CD4-positive, alpha-beta memory T cell (primary cell): ENCODE results near the gene ANKIB1. TPM values are rescaled to one million over a fixed set of nuclear protein-coding genes. Genes with fewer than 3 reads are reported as not detected.

ENCODE experiments used
- CTCF ChIA-PET: fragments of 350-600 bp; sonication (Branson Sonifier 250); formaldehyde crosslinking; loops from one replicate; lab custom pipeline; 2021; ENCODE audit warnings: inconsistent platforms; ENCODE audit not compliant: partially characterized antibody; lab: Charles Lee
- POLR2A ChIA-PET: fragments of 350-600 bp; sonication (Branson Sonifier 250); formaldehyde crosslinking; loops from one replicate; lab custom pipeline; 2021; ENCODE audit not compliant: partially characterized antibody; lab: Charles Lee
- DNase-seq, 5 donors: peaks; one replicate each; pipeline versions ENCODE4 v3.0.0 to v3.0.0-alpha.2; 2020 to 2022; ENCODE audit warnings: mixed read lengths in 1 of 5
- H3K27ac ChIP-seq: one replicate; pipeline ENCODE4 v1.7.0; 2013; ENCODE audit warnings: low read depth, low read length
- H3K27me3 ChIP-seq: 2 replicates; pipeline ENCODE4 v1.7.0; 2013; ENCODE audit warnings: mild to moderate bottlenecking, low read length, moderate library complexity; ENCODE audit not compliant: insufficient read depth
- H3K36me3 ChIP-seq: 2 replicates; pipeline ENCODE4 v1.7.0; 2013; ENCODE audit warnings: mild to moderate bottlenecking, low read length, moderate library complexity; ENCODE audit not compliant: insufficient read depth
- H3K4me1 ChIP-seq: 2 replicates; pipeline ENCODE4 v1.7.0; 2013; ENCODE audit warnings: mild to moderate bottlenecking, low read length, moderate library complexity; ENCODE audit not compliant: insufficient read depth
- H3K4me3 ChIP-seq, 2 donors: one replicate each; pipeline ENCODE4 v1.7.0; 2013; ENCODE audit warnings: low read length in 2 of 2, mild to moderate bottlenecking in 1 of 2
- H3K9me3 ChIP-seq, 2 donors: one replicate each; pipeline ENCODE4 v1.7.0; 2013; ENCODE audit warnings: low read length in 2 of 2, control low read depth in 1 of 2; ENCODE audit not compliant: control insufficient read depth in 1 of 2
- H3K27ac Mint-ChIP-seq, 7 donors: one replicate each; pipeline ENCODE4 v1.8.0; 2020 to 2021; ENCODE audit warnings: mixed read lengths in 7 of 7, mild to moderate bottlenecking in 6 of 7, inconsistent platforms in 3 of 7, moderate library complexity in 3 of 7
- H3K27me3 Mint-ChIP-seq, 2 donors: one replicate each; pipeline ENCODE4 v1.8.0; 2020 to 2021; ENCODE audit warnings: mixed read lengths in 2 of 2
- H3K36me3 Mint-ChIP-seq, 2 donors: one replicate each; pipeline ENCODE4 v1.8.0; 2020 to 2021; ENCODE audit warnings: mixed read lengths in 2 of 2, inconsistent platforms in 1 of 2, mild to moderate bottlenecking in 1 of 2
- H3K4me1 Mint-ChIP-seq, 4 donors: one replicate each; pipeline ENCODE4 v1.8.0; 2020 to 2021; ENCODE audit warnings: mixed read lengths in 4 of 4, mild to moderate bottlenecking in 1 of 4
- H3K4me3 Mint-ChIP-seq, 8 donors: one replicate each; pipeline ENCODE4 v1.8.0; 2020 to 2021; ENCODE audit warnings: mixed read lengths in 8 of 8, mild to moderate bottlenecking in 7 of 8, moderate library complexity in 6 of 8, inconsistent platforms in 3 of 8
- H3K9me3 Mint-ChIP-seq, 8 donors: one replicate each; pipeline ENCODE4 v1.8.0; 2020 to 2021; ENCODE audit warnings: mixed read lengths in 8 of 8, mild to moderate bottlenecking in 5 of 8, inconsistent platforms in 3 of 8, moderate library complexity in 1 of 8
- intact Hi-C: fragments of 100-400 bp; cut with micrococcal nuclease; formaldehyde crosslinking; loops from one replicate; pipeline ENCODE4 v1.15.1; 2023
- polyA plus RNA-seq, 2 donors: library from polyadenylated mRNA; unstranded; fragments of 300-500 nt; fragmentation: Illumina TruSeq; gene quantifications; one replicate each; pipeline ENCODE4 v1.2.3, GENCODE V29; 2021
- total RNA-seq, 2 experiments: library from RNA; stranded (reverse); gene quantifications; one replicate each; pipeline ENCODE4 v1.2.3, GENCODE V29; 2021

ANKIB1 gene
- total and polyA plus RNA-seq, 4 experiments from 2014 or later, result 3.7 to 78.5 (median 44.0) TPM

GRCh38 chr7:92266415-92267241 lies 20.9 kb downstream of the ANKIB1 start:
- Histone ChIP-seq H3K9me3 (no peaks in the 10 kb centered on the region), H3K27ac (no peak overlapping the region), H3K36me3 (no peaks in the 10 kb centered on the region), H3K27me3 (no peaks in the 10 kb centered on the region), H3K4me3 (no peak overlapping the region), H3K4me1 (no peaks in the 10 kb centered on the region)
- ChIA-PET POLR2A (no interaction called here), CTCF (no interaction called here)
- Mint-ChIP-seq H3K4me1 (peaks cover 0 to 3% (median 2%) of the 10 kb centered on the region in 4 donors), H3K9me3 (no peaks in the 10 kb centered on the region), H3K27me3 (no peaks in the 10 kb centered on the region), H3K4me3 (no peak overlapping the region), H3K27ac (no peak overlapping the region), H3K36me3 (peaks cover 4 to 8% of the 10 kb centered on the region in 2 donors)
- intact Hi-C loops, result no loop called here
- no peak for DNase-seq

GRCh38 chr7:92268921-92269320 lies 23.1 kb downstream of the ANKIB1 start:
- DNase-seq, result no peak
- no peak overlapping the region for H3K4me3 ChIP-seq
- no peak overlapping the region for H3K27ac Mint-ChIP-seq
- ChIA-PET CTCF (no interaction called here), POLR2A (interaction anchor here (1.4 kb wide), 1 partner anchor 23 kb away, joined by 3 read pairs; the partner anchor contains the start of genes ANKIB1 and KRIT1)
- H3K4me1 Mint-ChIP-seq, result peaks cover 2 to 7% (median 5%) of the 10 kb centered on the region in 4 donors
- H3K36me3 ChIP-seq, result no peaks in the 10 kb centered on the region
- H3K27me3 ChIP-seq, result no peaks in the 10 kb centered on the region
- no peaks in the 10 kb centered on the region for H3K4me1 ChIP-seq
- H3K27me3 Mint-ChIP-seq, result no peaks in the 10 kb centered on the region
- no peak overlapping the region for H3K4me3 Mint-ChIP-seq
- H3K27ac ChIP-seq, result no peak overlapping the region
- H3K36me3 Mint-ChIP-seq, result peaks cover 3 to 10% of the 10 kb centered on the region in 2 donors
- intact Hi-C loops, result no loop called here
- H3K9me3 ChIP-seq, result no peaks in the 10 kb centered on the region
- H3K9me3 Mint-ChIP-seq, result no peaks in the 10 kb centered on the region

GRCh38 chr7:92275327-92275726 lies 29.6 kb downstream of the ANKIB1 start:
- peaks cover 2 to 12% (median 11%) of the 10 kb centered on the region in 4 donors for H3K4me1 Mint-ChIP-seq
- peaks cover 0 to 9% (median 1%) of the 10 kb centered on the region in 8 donors for H3K9me3 Mint-ChIP-seq
- intact Hi-C loops, result no loop called here
- ChIA-PET POLR2A (no interaction called here), CTCF (no interaction called here)
- Histone ChIP-seq H3K4me3 (no peak overlapping the region), H3K27me3 (no peaks in the 10 kb centered on the region), H3K27ac (no peak overlapping the region), H3K36me3 (no peaks in the 10 kb centered on the region), H3K9me3 (no peaks in the 10 kb centered on the region), H3K4me1 (no peaks in the 10 kb centered on the region)
- H3K27ac Mint-ChIP-seq, result no peak overlapping the region
- no peaks in the 10 kb centered on the region for H3K27me3 Mint-ChIP-seq
- H3K36me3 Mint-ChIP-seq, result peaks cover 10 to 24% of the 10 kb centered on the region in 2 donors
- H3K4me3 Mint-ChIP-seq, result no peak overlapping the region
- no peak for DNase-seq

GRCh38 chr7:92276460-92276864 lies 30.7 kb downstream of the ANKIB1 start:
- ChIA-PET POLR2A (no interaction called here), CTCF (no interaction called here)
- intact Hi-C loops, result no loop called here
- H3K27me3 Mint-ChIP-seq, result no peaks in the 10 kb centered on the region
- Histone ChIP-seq H3K27me3 (no peaks in the 10 kb centered on the region), H3K36me3 (no peaks in the 10 kb centered on the region), H3K4me1 (no peaks in the 10 kb centered on the region), H3K9me3 (no peaks in the 10 kb centered on the region), H3K4me3 (no peak overlapping the region), H3K27ac (no peak overlapping the region)
- H3K9me3 Mint-ChIP-seq, result peaks cover 0 to 11% (median 5%) of the 10 kb centered on the region in 8 donors
- peaks cover 17 to 29% of the 10 kb centered on the region in 2 donors for H3K36me3 Mint-ChIP-seq
- no peak overlapping the region for H3K4me3 Mint-ChIP-seq
- DNase-seq, result no peak
- no peak overlapping the region for H3K27ac Mint-ChIP-seq
- peaks cover 3 to 12% (median 11%) of the 10 kb centered on the region in 4 donors for H3K4me1 Mint-ChIP-seq

- ChIA-PET CTCF (interaction anchor here (1.8 kb wide), 1 partner anchor 145 kb away, joined by 6 read pairs; no protein-coding TSS in a partner anchor), POLR2A (interaction anchor here (0.6 kb wide), 1 partner anchor 122 kb away, joined by 3 read pairs; no protein-coding TSS in a partner anchor)
- Histone ChIP-seq H3K27ac (no peak overlapping the region), H3K27me3 (no peaks in the 10 kb centered on the region), H3K4me3 (no peak overlapping the region), H3K4me1 (no peaks in the 10 kb centered on the region), H3K9me3 (no peaks in the 10 kb centered on the region), H3K36me3 (no peaks in the 10 kb centered on the region)
- H3K4me1 Mint-ChIP-seq, result peaks cover 1 to 8% (median 6%) of the 10 kb centered on the region in 4 donors
- no peak overlapping the region for H3K4me3 Mint-ChIP-seq
- DNase-seq, result no peak
- H3K27ac Mint-ChIP-seq, result no peak overlapping the region
- intact Hi-C loops, result no loop called here
- H3K27me3 Mint-ChIP-seq, result no peaks in the 10 kb centered on the region
- H3K9me3 Mint-ChIP-seq, result peaks cover 0 to 11% (median 5%) of the 10 kb centered on the region in 8 donors
- H3K36me3 Mint-ChIP-seq, result peaks cover 14 to 21% of the 10 kb centered on the region in 2 donors
Measured at GRCh38 chr7:92279396-92280031, 33.7 kb downstream of the ANKIB1 start.

GRCh38 chr7:92281031-92281430 lies 35.3 kb downstream of the ANKIB1 start:
- DNase-seq, result no peak
- H3K36me3 Mint-ChIP-seq, result peaks cover 10 to 21% of the 10 kb centered on the region in 2 donors
- no peaks in the 10 kb centered on the region for H3K27me3 ChIP-seq
- no peak overlapping the region for H3K4me3 Mint-ChIP-seq
- H3K27ac Mint-ChIP-seq, result no peak overlapping the region
- H3K9me3 Mint-ChIP-seq, result peaks cover 0 to 11% (median 5%) of the 10 kb centered on the region in 8 donors
- no peaks in the 10 kb centered on the region for H3K36me3 ChIP-seq
- H3K4me3 ChIP-seq, result no peak overlapping the region
- intact Hi-C loops, result no loop called here
- H3K4me1 Mint-ChIP-seq, result peaks cover 1 to 10% (median 8%) of the 10 kb centered on the region in 4 donors
- no peaks in the 10 kb centered on the region for H3K4me1 ChIP-seq
- H3K9me3 ChIP-seq, result no peaks in the 10 kb centered on the region
- no peak overlapping the region for H3K27ac ChIP-seq
- H3K27me3 Mint-ChIP-seq, result no peaks in the 10 kb centered on the region
- POLR2A ChIA-PET, result no interaction called here
- CTCF ChIA-PET, result no interaction called here

- ChIA-PET CTCF (interaction anchor here (1.1 kb wide), 1 partner anchor 25 kb away, joined by 3 read pairs; no protein-coding TSS in a partner anchor), POLR2A (no interaction called here)
- DNase-seq, result no peak
- Histone ChIP-seq H3K4me1 (no peaks in the 10 kb centered on the region), H3K4me3 (no peak overlapping the region), H3K27me3 (no peaks in the 10 kb centered on the region), H3K36me3 (no peaks in the 10 kb centered on the region), H3K27ac (no peak overlapping the region), H3K9me3 (no peaks in the 10 kb centered on the region)
- Mint-ChIP-seq H3K36me3 (peaks cover 10 to 17% of the 10 kb centered on the region in 2 donors), H3K9me3 (peaks cover 0 to 11% (median 5%) of the 10 kb centered on the region in 8 donors), H3K27me3 (no peaks in the 10 kb centered on the region), H3K4me3 (no peak overlapping the region), H3K27ac (no peak overlapping the region), H3K4me1 (peaks cover 2 to 21% (median 9%) of the 10 kb centered on the region in 4 donors)
- intact Hi-C loops, result no loop called here
Measured at GRCh38 chr7:92282221-92282814, 36.5 kb downstream of the ANKIB1 start.
